ENCODE measurements around the gene ANKRD42.
A peak's percentile ranks its signal among the peaks of the same experiment; 100 is the strongest.
"Not testable (repeated sequence)": the region's sequence is repeated elsewhere in the genome, so short reads cannot be mapped to it uniquely, and the experiment has no call there.

The ANKRD42 gene

DNA sequence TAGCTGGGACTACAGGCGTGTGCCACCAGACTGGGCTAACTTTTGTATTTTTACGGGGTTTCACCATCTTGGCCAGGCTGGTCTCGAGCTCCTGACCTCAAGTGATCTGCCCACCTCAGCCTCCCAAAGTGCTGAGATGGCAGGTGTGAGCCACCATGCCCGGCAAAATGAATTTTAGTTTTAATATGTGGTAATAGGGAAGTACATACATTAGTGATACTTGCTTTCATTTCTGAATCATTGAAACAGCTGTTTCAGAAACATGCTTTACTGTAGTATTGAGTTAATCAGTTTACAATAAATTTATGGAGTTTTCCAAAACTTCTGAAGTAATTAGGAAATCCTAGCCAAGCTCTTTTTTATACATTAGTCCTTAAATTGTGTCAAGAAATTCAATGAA lies 21.0 kb upstream of the ANKRD42 start:
- DNase-seq (ENCODE audit: low read depth in 2 of 3, low spot score in 2 of 3): no peak

DNA sequence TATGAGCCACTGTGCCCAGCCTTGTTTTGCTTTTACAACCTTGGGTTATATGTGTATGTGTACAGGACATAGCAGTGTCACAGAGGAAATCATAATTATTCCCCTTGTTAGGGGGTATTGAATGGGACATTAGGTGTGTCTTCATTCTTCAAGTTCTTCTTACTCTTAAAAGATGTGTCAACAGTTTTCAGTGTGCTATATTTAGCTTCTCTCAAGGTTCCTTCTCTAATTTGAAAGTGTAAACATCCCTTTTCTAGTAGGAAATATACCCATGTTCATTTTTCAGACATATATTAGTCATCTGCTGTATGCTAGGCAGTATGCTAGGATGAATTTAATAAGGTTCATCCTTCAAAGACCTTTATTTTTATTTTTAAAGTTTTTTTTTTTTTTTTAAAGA lies 19.5 kb upstream of the ANKRD42 start:
- DNase-seq (ENCODE audit: low read depth in 2 of 3, low spot score in 2 of 3): no peak

DNA sequence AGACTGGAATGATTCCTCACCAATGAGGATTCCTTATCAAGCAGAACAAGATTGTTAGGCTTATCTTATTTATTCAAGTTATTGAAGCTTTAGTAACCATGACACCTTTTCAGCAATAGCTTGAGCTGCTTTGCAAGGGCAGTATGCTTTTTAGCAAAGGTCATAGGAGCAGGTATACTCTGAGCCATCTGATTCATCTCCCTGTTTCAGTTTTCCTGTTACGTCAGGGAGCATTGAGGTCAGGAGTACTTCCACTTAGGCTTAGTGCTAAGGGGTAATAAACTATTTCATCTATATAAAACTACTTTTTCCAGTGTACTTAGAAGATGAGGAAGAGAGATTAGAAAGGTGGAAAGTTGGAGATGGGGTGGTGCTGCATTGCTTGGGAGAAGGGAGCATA lies 17.7 kb upstream of the ANKRD42 start:
- no peak for DNase-seq (ENCODE audit: low read depth in 2 of 3, low spot score in 2 of 3)

DNA sequence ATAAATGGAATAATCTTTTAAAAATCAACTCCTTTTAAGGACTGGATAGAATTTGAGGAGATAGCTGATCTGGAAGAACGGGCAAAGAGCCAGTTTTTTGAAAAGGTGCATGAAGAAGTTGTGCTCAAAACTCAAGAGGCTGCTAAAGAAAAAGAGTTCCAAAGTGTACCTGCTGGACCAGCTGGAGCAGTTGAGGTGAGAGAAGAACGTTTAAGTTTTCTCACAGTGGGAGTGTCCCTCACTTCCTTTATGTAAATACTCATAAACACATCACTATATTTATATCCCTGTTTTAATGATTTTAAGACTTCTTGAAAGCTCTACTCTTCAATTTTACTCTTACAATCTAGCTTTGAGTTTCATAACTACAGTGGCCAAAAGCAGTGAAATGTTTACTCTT lies 11.7 kb upstream of the ANKRD42 start:
- DNase-seq (ENCODE audit: low read depth in 2 of 3, low spot score in 2 of 3): no peak

DNA sequence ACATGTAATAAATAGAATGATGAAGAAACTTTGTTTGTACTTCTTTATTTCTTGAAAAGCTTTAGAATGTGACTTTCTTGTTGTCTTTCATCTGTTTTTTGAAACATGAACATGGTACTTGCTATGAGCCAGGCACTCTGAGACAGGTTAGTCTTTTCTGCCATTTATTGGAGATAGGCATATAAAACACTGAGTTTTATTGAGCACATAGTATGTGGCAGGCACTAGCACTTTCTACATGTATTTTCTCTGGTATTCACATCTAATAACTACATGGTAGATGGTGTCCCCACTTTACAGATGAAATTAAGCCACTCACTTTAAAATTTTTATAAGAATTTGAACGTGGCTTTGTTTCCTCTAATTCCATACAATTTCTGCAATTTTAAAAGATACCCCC lies 7.7 kb upstream of the ANKRD42 start:
- no peak for DNase-seq (ENCODE audit: low read depth in 2 of 3, low spot score in 2 of 3)

DNA sequence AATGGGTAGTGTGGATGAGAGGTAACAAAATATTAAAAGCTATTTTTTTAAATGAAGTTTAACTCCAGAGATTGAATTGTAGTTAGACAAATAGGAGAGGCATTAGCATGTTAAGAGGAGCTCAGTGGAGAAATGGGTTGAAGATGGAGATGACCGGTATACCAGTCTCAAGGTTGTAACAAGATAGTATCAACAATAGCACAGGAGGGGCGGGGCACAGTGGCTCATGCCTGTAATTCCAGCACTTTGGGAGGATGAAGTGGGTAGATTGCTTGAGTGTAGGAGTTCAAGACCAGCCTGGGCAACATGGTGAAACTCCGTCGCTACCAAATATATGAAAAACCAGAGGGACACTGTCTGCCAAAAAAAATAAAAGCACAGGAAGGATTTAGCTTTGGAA lies 6.0 kb upstream of the ANKRD42 start:
- no peak for DNase-seq (ENCODE audit: low read depth in 2 of 3, low spot score in 2 of 3)

DNA sequence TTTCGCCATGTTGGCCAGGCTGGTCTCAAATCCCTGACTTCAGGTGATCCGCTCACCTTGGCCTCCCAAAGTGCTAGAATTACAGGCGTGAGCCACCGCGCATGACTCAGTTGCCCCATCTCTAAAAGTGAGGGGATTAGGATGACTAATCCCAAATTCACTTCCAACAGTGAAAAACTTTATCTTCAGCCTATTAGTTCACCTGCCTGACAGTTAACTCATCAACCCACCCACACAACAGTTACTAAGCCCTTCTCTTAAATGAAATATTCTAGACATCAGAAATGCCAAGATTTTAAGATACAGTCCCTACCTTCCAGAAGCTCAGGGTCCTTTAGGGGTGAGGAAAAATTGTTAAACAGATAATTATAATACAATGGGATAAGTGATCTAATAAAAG lies 2.0 kb upstream of the ANKRD42 start:
- DNase-seq (ENCODE audit: low read depth in 2 of 3, low spot score in 2 of 3): no peak

DNA sequence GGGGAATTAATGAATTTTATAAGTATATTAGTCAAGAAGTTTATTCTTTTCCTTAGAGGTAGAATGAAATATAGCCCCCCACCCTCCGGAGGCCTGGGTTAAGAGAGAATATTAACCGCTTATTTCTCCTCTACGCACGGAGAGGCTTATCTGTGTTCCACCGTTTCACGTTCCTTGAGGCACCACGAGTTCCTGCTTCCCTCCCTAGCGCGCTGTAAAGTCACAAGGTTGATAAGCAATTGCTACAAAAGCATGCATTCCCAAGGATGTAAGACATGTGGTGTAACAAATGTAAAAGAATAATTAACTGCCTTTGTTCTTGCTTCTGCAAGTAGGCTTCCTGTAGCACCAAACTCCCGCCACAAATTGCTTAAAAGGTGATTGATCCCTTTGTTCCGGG lies 1.5 kb upstream of the ANKRD42 start:
- DNase-seq (ENCODE audit: low read depth in 2 of 3, low spot score in 2 of 3): no peak

DNA sequence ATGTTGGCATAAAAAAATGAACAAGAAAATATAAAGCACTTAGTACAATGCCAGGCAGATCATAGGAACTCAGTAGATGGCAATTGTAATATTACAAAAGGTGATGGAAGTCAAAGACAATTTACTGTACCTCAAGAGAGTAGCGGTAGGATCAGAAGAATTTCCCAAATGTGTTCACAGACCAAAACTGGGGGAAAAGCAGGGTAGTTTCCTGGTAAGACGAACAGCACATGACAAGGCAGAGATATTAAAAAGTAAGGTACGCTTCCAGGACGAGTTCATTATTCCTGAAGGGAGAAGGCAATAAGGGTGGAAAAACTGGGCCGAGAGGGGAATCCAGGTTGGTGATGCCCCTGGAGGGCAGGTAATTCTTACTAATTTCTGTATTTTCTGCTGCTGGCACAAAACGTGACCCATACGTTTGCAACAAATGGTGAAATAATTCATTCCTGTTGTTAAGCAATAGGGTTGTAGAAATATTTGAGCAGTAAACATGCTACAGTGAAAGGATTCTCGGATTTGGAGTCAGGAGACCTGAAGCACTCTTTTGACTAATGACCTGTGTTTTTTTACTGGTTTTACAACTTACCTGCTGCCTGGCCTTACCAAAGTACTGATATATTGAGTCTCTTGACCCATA lies 786 bp upstream of the ANKRD42 start:
- no peak for DNase-seq (ENCODE audit: low read depth in 2 of 3, low spot score in 2 of 3)

DNA sequence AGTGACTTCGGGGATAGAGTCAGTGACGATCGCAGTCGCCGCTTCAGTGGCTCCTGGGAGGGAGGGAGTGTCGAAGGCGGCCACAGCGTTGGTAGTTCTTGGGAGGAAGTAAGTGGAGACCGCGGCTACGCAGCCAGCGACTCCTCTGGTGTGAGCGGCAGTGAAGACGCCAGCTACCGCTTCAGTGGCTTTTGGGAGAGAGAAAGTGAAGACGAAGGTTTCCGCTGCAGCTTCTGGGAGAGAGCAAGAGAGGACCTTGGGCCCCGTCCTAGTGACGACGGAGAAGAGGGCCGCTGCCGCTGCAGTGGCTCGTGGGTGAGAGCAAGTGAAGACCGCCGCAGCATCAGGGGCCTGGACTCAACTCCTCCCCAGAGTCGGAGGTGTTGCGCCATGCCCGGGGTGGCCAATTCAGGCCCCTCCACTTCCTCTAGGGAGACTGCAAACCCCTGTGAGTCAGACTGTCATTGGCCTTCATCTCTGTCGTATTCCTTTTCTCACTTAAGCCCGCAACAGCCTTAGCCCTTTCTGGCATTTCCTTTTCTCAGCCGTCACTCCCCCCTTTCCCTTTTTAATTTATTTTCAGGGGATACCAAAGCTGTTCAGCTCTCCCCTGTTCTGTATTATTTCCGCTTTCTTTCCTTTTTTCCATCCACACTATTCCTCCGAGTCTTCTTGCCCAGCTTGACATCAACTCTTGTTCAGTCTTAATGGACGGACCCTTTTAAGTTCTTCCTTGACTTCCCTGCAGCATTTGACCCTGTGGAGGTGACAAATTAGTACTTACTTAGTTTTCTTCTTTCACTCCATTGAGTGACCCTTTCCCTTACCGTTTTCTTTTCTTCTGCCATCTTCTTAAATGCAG lies 1.0 kb downstream of the ANKRD42 start:
- peak; percentile 30 to 43 (median 39) for DNase-seq (ENCODE audit: low read depth in 2 of 3, low spot score in 2 of 3)

DNA sequence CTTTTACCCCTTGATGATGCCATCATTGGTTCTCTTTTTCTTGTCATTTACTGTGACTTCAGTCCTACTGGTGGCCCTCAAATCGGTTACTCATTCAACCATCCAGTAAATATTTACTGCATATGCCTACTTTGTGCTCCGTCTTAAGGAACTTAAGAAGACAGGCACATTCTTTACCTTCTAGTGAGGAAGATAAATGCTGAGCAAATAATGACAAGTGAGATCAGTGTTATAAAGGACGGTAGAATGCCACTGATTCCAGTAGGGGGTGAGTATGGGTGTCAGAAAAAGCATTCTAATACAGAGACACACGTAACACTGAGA lies 1.6 kb downstream of the ANKRD42 start:
- no peak for DNase-seq (ENCODE audit: low read depth in 2 of 3, low spot score in 2 of 3)

DNA sequence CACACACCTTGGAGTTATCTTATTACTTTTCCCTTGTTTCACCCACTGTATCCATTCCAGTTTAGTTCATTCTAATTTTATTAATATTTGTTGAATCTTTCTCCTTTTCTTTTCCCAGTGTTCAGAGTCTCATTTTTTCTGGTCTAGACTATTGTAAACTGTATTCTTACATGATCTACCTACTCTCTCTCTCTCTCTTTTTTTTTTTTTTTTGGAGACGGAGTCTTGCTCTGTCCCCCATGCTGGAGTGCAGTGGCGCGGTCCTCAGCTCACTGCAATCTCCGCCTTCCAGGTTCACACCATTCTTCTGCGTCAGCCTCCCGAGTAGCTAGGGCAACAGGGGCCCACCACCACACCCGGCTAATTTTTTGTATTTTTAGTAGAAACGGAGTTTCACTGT lies 2.1 kb downstream of the ANKRD42 start:
- no peak for DNase-seq (ENCODE audit: low read depth in 2 of 3, low spot score in 2 of 3)

DNA sequence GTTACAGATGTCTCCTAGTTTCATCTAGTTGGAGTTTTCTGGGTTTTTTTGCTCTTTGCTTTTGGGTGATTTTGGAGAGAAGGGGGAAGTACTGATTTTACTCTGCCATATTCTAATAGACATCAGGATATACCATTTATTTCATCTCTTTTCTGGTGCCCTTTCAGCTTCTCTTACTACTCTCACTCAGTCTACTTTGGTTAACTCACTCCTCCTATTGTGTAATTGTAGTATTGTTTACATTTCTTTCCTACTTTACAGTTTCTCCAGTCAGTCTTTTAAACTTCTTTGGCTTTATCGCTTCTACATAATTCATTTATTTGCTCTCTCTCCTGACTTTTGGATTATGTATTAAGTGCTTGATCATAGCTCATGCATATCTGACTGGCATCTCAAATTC lies 6.5 kb downstream of the ANKRD42 start:
- DNase-seq (ENCODE audit: low read depth in 2 of 3, low spot score in 2 of 3): no peak

DNA sequence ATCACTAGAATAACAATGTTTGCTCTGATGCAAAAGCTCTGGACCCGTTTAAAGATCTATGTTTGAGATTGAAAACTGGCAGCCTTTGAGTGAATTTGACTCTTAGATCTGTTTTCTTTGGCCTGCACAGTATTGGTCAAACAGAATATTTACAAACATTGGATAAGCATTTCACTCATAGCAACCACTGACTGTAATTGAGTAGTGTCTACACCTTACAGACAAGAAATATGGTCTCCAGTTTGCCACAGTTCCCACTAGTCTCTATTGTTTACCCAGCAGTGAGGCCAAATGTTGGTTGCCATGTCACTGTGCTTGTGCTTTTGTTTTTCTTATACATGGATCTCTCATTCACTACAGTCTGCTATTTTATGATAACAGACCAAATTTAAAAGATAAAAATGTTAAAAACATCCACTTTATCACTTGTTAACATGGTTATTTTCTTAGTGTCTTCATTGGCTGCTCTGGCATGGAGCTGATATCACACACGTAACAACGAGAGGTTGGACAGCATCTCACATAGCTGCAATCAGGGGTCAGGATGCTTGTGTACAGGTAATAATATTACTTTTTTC lies 12.2 kb downstream of the ANKRD42 start:
- no peak for DNase-seq (ENCODE audit: low read depth in 2 of 3, low spot score in 2 of 3)

DNA sequence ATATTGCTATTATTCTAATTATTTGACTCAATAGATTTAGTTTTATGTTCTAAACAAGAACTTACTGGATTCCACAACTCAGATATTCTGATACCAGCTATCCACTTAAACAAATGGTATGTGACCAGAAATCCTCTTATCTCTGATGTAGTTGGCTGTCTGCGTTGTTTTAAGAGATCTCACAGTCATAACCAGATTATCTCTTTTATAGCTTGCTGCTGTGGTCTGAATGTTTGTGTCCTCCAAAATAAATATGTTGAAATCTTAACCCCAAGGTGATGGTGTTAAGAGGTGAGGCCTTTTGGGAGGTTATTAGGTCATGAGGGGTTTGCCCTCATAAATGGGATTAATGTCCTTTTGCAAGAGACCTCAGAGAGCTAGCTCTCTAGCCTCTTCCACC lies 12.7 kb downstream of the ANKRD42 start:
- DNase-seq (ENCODE audit: low read depth in 2 of 3, low spot score in 2 of 3): no peak

DNA sequence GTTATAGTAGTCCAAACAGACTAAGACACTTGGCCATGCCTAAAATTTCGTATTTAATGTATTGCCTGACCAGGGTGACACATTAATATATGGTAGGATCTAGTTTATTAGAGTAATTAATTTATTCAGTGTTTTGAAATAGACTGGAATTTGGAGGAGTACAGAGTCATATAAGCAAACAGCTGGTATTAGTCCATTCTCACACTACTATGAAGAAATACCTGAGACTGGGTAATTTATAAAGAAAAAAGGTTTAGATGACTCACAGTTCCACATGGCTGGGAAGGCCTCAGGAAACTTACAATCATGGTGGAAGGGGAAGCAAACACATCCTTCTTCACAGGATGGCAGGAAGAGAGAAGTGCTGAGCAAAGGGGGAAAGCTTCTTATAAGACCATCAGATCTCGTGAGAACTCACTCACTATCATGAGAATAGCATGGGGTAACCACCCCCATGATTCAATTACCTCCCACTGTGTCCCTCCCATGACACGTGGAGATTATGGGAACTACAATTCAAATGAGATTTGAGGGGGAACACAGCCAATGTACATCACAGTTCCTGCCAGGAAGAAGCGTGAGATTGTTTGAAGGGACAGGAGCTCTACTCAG lies 13.4 kb downstream of the ANKRD42 start:
- not testable (repeated sequence) for DNase-seq (ENCODE audit: low read depth in 2 of 3, low spot score in 2 of 3)

DNA sequence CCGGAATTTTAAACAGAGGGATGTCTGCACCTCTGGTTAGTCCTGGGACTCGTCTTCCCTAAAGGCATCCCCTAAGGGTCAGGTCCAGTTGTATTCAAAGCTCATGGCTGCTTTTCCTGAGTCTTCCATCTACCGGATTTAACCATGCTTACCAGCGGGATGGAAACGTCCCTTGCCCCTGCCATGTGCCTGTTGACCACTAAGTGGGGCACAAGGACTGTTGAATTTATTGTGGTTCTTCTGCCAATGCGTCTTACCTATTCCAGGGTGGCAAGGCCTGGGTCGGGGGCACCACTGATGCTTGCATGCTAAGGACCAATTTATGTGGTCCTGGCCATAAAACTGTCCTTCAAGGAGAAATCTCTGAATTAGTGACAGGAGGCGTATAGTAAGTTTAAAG lies 25.6 kb downstream of the ANKRD42 start:
- DNase-seq (ENCODE audit: low read depth in 2 of 3, low spot score in 2 of 3): no peak

DNA sequence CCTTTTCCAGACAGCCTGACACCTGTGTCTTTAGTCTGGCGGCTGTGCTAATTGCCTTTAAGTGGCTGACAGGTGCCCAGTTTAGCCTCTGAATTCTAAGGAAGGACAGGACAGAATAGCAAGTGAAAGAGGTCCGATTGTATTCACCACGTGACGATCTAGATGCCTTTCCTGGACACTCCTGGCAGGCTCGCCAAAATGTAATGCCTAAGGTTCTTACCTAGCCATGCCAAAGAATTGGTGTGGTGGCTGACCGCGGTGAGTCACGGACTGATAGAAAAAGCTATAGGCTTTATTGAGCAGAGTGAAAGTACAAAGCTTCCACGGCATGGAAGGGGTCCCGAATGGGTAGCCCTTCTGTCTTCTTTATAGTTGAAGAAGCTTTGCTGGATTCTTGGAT lies 26.7 kb downstream of the ANKRD42 start:
- DNase-seq (ENCODE audit: low read depth in 2 of 3, low spot score in 2 of 3): no peak

DNA sequence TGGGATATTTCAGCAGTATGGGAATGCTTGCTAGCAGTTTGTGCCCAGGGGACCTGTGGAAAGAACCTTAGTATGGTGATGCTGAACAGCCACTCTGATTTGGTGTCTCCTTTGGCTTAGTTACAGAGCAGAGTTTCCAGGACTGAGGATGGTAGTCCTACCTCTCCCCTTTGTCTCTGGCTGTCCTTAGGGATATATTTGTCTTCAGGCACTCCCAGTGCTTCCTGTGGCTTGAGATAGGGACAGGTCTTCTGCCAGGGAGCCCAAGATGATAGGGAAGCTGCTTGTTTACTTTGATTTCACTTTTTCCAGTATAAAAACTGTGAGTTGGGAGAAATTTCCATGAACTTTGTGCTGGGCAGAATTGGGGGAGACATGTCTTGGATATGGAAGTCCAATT lies 28.2 kb downstream of the ANKRD42 start:
- no peak for DNase-seq (ENCODE audit: low read depth in 2 of 3, low spot score in 2 of 3)

DNA sequence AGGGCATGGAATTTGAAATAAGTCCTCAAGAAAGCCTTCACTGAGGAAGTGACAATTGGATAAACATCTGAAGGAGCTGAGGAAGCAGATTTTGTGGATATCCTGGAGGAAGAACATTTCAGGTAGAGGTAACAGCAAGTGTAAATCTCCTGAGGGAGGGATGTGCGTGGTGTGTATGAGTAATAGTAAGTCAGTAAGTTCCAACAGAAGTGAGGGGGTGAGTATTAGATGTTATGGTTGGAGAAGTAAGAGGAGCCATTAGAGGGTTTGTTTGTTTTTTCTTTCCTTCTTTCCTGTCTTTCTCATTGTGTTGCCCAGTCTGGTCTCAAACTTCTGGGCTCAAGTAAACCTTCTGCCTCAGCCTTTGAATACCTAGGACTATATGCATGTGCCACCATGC lies 29.0 kb downstream of the ANKRD42 start:
- DNase-seq (ENCODE audit: low read depth in 2 of 3, low spot score in 2 of 3): no peak

DNA sequence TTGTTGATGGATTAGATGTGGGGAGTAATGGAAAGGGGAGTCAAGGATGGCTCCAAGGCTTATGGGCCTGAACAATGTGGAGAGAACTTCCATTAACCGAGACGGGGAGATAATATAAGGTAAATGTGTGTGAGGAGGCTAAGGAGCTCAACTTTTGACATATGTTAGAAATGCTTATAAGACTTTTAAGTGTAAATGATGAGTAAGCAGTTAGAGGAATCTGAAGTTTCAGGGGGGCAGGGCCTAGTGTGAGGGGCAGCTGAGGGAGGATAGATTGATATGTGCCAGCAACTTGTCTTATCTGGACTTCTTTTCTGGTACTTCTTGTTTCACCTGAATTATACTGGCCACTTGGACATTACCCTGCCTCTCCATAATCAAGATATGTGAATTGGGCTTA lies 29.9 kb downstream of the ANKRD42 start:
- no peak for DNase-seq (ENCODE audit: low read depth in 2 of 3, low spot score in 2 of 3)

DNA sequence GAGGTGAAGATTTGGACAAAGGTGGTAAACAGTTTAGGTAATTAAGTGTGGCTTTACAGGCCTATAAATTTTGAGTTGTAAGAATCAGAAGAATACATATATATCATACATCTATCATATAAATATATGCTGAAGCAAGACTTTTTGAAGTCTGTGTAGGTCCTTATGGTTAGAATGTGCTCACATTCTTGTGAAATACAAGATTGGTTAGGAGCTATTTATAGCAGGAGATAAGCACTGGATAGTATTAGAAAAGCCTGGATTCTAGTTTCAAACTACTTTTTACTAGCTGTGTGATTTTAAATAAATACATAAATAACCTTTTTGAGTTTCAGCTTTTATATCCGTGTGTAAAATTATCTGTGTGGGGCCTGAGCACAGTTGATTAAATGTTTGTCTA lies 42.3 kb downstream of the ANKRD42 start:
- no peak for DNase-seq (ENCODE audit: low read depth in 2 of 3, low spot score in 2 of 3)

All from activated CD8-positive, alpha-beta memory T cell treated with anti-CD3 and anti-CD28 coated beads for 48 hours (primary cell).